ENCODE data around the gene DISP2. TPM values are rescaled to one million over a fixed set of nuclear protein-coding genes. Genes with fewer than 3 reads are reported as not detected.

DISP2 gene
- total RNA-seq, 1 experiment from 2014 or later, result 1.3 TPM

- Histone ChIP-seq H4K5ac (ENCODE audit: insufficient read length, low read depth, low read length) (no peak overlapping the region), H3K4me2 (ENCODE audit: insufficient read depth, insufficient read length, low read length) (no peak overlapping the region), H2BK15ac (ENCODE audit: low read depth, low read length) (no peak overlapping the region), H3K4me1 (ENCODE audit: insufficient read depth, low read length) (peaks cover 6% of the 10 kb centered on the region; the same call in 1 of the 2 replicates), H3K9ac (ENCODE audit: extremely low read depth, insufficient read length, low read length) (no peak overlapping the region), H2BK120ac (ENCODE audit: low read depth, low read length, poor library complexity, severe bottlenecking) (no peak overlapping the region), H3K79me1 (ENCODE audit: insufficient read depth, low read depth, low read length, poor library complexity, severe bottlenecking) (no peaks in the 10 kb centered on the region), H3K27ac (ENCODE audit: insufficient read length, low read depth, low read length) (no peak overlapping the region), H3K9me3 (ENCODE audit: control insufficient read depth, low read depth, low read length) (no peaks in the 10 kb centered on the region), H4K8ac (replicated peaks; ENCODE audit: insufficient read length, low read depth, low read length) (no peak overlapping the region), H3K23ac (ENCODE audit: insufficient read length, low read depth, low read length) (no peak overlapping the region), H3K23me2 (ENCODE audit: insufficient read length, low read depth, low read length, poor library complexity, severe bottlenecking) (no peaks in the 10 kb centered on the region), H3K27me3 (ENCODE audit: insufficient read depth, low read length) (no peaks in the 10 kb centered on the region), H3T11ph (ENCODE audit: low read length) (no peak overlapping the region), H3K14ac (ENCODE audit: insufficient read depth, low read length) (no peak overlapping the region), H2AK5ac (ENCODE audit: insufficient read length, low read length) (no peak overlapping the region), H3K56ac (ENCODE audit: insufficient read length, low read depth, low read length) (no peak overlapping the region), H3K18ac (ENCODE audit: insufficient read length, low read depth, low read length) (no peak overlapping the region), H4K91ac (ENCODE audit: insufficient read length, low read depth, low read length) (no peak overlapping the region), H4K20me1 (ENCODE audit: control insufficient read depth, insufficient read depth, insufficient read length) (no peaks in the 10 kb centered on the region), H2AFZ (ENCODE audit: low read length) (no peak overlapping the region), H3K79me2 (ENCODE audit: insufficient read depth, low read length) (no peaks in the 10 kb centered on the region), H2BK5ac (ENCODE audit: insufficient read length, low read length) (no peak overlapping the region), H2BK12ac (ENCODE audit: insufficient read length, low read depth, low read length) (no peak overlapping the region), H3K4ac (ENCODE audit: low read depth, low read length) (no peak overlapping the region), H2BK20ac (ENCODE audit: low read depth, low read length, poor library complexity, severe bottlenecking) (no peak overlapping the region)
- peaks cover 22 to 23% of the 10 kb centered on the region in 2 experiments for H3K4me1 Mint-ChIP-seq
- no CpG with 5 or more reads among the region's 9 CpGs for WGBS (ENCODE audit: extremely low coverage, insufficient read length, low lambda C conversion rate)
- H3K9me3 Mint-ChIP-seq, result no peaks in the 10 kb centered on the region
- H3K27ac Mint-ChIP-seq, result no peak overlapping the region; a peak in 2 of 7 replicates
- DNase-seq, result no peak
- TF ChIP-seq, protein P1, sequence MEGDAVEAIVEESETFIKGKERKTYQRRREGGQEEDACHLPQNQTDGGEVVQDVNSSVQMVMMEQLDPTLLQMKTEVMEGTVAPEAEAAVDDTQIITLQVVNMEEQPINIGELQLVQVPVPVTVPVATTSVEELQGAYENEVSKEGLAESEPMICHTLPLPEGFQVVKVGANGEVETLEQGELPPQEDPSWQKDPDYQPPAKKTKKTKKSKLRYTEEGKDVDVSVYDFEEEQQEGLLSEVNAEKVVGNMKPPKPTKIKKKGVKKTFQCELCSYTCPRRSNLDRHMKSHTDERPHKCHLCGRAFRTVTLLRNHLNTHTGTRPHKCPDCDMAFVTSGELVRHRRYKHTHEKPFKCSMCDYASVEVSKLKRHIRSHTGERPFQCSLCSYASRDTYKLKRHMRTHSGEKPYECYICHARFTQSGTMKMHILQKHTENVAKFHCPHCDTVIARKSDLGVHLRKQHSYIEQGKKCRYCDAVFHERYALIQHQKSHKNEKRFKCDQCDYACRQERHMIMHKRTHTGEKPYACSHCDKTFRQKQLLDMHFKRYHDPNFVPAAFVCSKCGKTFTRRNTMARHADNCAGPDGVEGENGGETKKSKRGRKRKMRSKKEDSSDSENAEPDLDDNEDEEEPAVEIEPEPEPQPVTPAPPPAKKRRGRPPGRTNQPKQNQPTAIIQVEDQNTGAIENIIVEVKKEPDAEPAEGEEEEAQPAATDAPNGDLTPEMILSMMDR (conservative IDR thresholded peaks at IDR 0.05), result no peak
- no peak overlapping the region for H3K4me3 Mint-ChIP-seq
- no peaks in the 10 kb centered on the region for H3K36me3 Mint-ChIP-seq (ENCODE audit: insufficient read depth in 1 of 3, low read depth in 3 of 3)
- H3K27me3 Mint-ChIP-seq (ENCODE audit: low read depth), result peaks cover 20% of the 10 kb centered on the region
Observed at GRCh38 chr15:40427188-40427587, 69.2 kb downstream of the DISP2 start.
